Stimulated activated CD4-positive, alpha-beta T cell treated with anti-CD3 and anti-CD28 coated beads, Interleukin-12 subunit alpha, Interleukin-12 subunit beta, amount 100 ng/mL, for 24 hours (primary cell): ENCODE measurements around the gene ADAM12.
"Not testable (repeated sequence)": the region's sequence is repeated elsewhere in the genome, so short reads cannot be mapped to it uniquely, and the experiment has no call there.

Experiments used
- DNase-seq, 2 experiments: peaks; one replicate each; pipeline ENCODE4 v3.0.0-alpha.2; 2020; ENCODE audit warnings: low read depth in 2 of 2

The ADAM12 gene

DNA sequence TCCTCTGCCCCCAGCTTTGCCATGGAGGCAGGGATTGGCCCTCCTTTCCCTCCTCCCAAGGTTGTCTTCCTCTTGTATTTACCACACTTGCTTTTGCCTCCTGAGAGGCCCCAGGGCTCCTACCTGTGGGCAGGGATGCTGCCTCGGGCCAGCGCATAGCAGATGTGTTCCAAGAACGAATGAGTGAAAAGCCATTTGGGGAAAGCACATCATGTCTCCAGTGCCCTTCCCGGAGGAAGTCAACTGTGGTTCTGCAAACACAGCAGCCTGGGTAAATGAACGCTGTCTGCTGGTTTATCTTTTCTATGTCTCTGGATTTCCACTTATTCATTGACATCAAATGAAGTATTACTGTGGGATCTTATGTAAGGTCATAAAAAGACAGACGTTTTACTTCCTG lies 330.2 kb downstream of the ADAM12 start:
- no peak for DNase-seq

GRCh38 chr10:126057494-126057893 lies 330.8 kb downstream of the ADAM12 start:
- DNase-seq = no peak

- no peak for DNase-seq
Observed at GRCh38 chr10:126054191-126054590, 334.1 kb downstream of the ADAM12 start.

- no peak for DNase-seq
Observed at GRCh38 chr10:126052171-126052570, 336.1 kb downstream of the ADAM12 start.

DNA sequence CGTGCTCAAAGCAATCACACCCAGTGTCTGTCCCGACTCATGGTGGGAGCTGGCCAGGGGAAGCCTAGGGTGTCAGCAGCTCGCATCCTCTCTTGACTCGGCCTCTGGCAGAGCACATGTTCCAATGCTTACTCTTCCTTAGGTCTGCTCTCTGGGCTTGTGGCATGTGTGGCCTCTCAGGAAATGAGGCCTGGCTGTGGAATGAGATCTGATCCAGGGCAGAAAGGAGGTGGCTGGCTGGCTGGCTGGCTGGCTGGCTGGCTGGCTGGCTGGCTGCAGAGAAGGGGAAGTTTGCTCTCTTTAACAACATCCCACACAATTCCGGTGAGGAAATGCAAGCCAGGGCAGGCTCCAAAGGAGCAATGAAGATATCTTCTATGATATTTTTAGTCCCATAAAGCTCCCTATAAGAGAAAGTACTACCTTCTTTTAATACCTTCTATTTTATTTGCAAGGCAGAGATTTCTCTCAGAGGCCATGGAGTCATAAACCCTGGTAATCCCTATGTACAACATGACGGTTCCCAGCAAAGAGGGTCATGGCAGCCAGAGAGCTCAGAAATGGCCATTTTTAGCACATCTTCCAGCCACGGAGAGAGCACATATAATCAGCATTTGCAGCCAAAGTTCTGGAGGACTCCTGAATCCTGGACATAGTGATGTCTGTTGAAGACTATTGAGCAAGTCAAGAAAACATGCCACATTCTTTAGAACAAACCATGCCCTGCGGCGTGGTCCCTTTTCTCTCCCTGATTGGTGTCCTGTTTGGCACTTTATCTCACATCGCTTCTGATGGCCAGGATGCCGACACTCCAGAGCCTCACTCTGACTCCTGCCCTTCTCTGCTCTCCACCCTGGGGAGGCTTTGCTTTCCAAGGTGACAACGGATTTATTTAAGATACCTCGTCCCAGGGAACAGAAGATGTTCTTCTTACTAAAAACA lies 338.2 kb downstream of the ADAM12 start:
- DNase-seq = no peak

- DNase-seq = not testable (repeated sequence)
Observed at GRCh38 chr10:126047749-126048148, 340.5 kb downstream of the ADAM12 start.

DNA sequence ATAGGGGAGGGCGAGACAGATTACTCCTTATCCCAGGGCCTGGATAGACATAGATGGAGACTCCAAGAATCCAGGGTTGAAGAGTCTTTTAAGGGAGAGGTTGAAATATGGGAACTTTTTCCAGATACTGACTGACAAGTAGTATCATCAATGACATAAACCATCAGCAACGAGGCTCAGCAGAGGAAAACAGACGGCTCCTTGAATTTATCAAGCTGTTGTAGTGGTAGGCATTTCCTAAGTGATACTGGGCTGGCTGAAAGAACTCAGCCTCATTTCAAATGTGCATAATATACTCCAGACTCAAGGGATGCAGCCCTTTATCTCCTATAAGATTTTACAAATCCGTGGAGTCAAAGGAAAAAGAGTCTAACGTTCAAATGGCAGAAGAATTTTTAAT lies 341.4 kb downstream of the ADAM12 start:
- no peak for DNase-seq

DNA sequence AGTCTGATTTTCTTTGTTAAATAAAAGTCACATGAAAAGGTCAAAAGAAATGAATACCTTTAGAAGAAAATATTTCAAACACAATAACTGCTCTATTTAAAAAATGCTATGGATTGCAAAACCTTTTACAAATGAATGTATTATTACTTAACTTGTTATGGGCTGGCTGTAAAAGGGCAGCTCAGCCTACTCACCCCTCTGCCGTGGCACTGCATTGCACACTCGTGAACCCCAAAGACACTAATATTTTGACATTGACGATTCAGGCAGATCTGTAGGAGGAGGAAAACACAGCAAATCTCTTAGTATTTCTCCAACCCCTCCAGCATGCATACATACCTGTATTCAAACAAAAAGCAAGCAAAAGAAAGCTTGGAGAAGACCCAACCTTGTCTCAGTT lies 342.4 kb downstream of the ADAM12 start:
- DNase-seq = no peak

- no peak for DNase-seq
Observed at GRCh38 chr10:126043389-126043788, 344.9 kb downstream of the ADAM12 start.

DNA sequence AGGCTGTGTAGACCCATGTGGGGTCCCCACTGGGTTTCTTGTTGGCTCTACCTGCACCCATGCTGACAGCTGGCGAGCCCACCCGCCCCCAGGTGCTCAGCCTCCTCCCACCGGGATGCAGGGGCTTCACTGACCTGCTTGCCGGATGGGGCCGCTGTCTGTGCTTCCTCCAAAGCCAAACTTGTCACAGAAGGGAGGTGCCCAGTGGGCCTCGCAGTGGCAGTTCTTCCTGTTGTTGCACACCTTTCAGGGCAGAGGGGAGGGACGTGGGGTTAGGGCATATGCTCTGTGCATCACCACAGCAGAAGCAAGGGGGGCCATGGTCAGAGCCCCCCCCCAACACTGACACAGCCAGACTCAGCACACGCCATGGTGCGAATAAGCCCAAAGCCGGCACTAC lies 345.4 kb downstream of the ADAM12 start:
- no peak for DNase-seq

DNA sequence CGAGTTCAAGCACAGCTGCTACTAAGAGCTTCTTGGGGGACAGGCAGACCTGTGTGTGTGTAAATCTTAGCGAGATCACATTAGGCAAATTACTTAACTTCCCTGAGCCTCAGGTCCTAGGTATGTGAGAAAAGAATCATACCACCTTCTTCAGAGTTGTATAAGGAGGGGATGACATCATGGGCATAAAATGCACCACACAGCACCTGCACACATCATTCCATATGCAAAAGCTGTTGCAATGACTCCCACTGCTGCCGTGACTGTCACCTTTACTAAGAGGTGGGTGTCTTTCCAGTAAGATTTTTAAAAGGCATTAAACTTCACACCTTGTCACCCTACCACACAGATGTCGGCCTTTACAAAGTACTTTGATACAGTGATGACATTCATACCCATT lies 345.9 kb downstream of the ADAM12 start:
- no peak for DNase-seq

- peak; percentile 39 to 52 for DNase-seq
Observed at GRCh38 chr10:126041804-126042231, 346.5 kb downstream of the ADAM12 start.

- no peak for DNase-seq
Observed at GRCh38 chr10:126041117-126041516, 347.2 kb downstream of the ADAM12 start.

DNA sequence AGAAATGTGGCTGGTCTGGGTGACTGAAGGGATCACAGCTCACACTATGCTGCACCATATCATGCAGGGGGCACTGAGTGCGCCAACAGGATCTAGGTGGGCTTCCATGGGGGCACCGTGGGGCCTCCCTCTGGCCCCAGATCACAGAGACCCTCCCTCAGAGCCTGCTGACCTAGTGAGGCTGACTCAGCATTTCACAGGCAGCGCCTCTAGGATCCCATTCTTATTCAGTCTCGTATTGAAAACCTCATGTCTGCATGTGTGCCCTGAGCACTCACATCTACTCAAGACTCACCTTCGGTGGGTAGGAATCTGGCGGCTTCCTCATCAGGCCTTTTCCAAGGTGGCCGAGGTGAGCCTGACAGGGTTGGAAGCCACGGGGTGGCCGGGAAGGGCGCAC lies 350.3 kb downstream of the ADAM12 start:
- no peak for DNase-seq

DNA sequence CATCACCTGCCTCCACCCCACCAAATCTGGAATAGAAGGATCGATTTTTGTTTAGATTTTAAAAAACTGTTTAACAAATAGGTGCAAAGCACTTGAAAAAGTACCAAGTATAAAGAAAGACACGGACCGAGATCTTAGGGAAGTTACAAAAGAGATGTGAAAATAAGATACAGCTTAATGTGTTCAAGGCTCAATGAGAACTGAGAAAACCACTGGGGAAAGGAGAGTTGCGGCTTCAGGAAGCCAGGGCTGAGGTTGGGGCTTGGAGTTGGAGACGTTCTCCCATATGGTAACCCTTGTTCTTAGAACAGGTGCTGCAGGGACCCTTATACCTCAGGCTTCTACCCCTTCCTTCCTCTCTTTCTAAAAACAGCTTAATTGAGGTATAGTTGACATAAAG lies 351.8 kb downstream of the ADAM12 start:
- no peak for DNase-seq

DNA sequence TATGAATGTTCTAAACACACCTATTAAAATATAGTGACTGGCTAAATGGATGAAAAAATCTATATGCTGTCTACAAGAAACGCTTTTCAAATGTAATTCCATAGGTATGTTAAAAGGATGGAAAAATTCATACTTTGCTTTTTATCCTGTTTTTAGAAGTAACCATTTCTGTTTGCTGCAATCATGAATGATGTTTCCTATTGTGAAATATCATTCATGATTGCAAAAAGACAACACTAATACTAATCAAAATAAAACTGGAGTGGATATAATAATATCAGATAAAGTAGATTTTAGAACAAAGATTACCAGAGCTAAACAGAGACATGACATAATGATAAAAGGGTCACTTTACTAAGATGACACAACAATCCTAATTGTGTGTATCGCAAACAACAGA lies 353.7 kb downstream of the ADAM12 start:
- DNase-seq = no peak

DNA sequence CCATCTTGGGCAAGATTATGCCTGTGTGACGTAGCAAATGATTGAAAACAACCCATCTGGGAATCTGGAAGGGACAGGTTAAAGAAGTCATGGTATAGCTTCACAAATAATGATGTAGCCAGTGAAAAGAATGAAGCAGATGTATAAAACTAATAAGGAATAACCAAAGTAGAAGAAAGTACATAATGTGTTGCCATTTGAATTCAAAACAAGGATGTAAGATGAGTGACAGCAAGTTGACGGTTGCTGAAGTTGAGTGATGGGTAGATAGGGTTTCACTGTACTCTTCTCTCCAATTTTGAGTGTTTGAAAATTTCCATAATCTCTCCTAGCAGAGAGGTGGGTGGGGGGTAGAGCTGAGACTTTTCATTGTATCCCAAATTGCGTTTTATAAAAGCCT lies 358.3 kb downstream of the ADAM12 start:
- no peak for DNase-seq

DNA sequence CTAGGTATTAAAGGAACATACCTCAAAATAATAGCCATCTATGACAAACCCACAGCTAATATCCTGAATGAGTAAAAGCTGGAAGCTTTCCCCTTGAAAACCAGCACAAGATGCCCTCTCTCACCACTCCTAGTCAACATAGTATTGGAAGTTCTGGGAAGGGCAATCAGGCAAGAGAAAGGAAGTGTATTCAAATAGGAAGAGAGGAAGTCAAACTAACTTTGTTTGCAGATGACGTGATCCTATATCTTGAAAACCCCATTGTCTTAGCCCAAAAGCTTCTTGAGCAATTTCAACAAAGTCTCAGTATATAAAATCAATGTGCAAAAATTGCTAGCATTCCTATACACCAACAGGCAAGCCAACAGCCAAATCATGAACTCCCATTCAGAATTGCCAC lies 360.6 kb downstream of the ADAM12 start:
- no peak for DNase-seq

DNA sequence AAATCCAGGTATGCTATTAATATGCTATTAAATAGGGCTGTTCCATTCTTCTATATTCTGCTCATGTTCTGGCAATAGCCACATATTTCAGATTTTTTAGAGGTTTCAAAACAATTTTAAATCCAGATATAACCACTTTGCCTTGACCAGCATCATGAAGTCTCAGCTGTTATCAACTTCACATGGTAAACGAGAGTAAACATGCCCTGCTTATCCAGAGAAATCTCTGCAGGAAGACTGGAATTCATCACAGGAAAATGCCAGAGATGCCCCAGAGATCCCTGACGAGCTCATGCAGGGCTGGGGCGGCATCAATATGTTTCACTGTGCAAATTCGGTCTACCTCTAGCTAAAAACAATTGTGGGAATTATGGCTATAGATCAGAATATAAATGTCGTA lies 365.4 kb downstream of the ADAM12 start:
- no peak for DNase-seq

GRCh38 chr10:126021833-126022500 lies 366.3 kb downstream of the ADAM12 start:
- no peak for DNase-seq

DNA sequence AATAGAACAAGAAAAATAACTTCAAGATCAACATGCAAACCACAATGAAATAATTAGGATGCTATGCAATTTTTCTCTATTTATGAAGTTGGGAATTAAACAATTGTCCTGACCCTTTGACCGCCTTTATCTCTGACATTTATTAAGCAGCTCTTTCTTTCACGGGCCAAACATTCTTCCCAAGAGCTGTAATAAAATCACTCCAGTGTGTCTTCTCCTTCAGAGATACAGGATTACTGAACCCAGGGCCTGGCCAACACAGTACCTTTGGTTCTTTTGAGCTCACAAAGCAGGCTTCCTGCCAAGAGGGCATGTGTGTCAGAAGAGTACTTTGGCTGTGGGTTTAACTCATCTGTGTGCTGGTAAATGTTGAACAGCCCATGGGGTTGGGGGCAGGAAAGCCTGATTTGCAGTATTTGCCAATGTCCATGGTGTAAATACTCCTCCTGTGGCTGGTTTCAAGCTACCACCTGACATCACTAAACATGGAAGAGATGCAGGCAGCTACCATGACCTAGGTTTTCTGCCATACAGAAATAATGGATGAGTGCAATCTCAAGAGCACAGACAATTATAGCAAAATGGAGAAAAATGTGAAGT lies 370.2 kb downstream of the ADAM12 start:
- no peak for DNase-seq

- DNase-seq = no peak
Observed at GRCh38 chr10:126016882-126017281, 371.4 kb downstream of the ADAM12 start.
